Large intestine (tissue), 12 donors: ENCODE data around the gene ADAR. TPM values are rescaled to one million over a fixed set of nuclear protein-coding genes. Genes with fewer than 3 reads are reported as not detected.
"Not testable (repeated sequence)": the region's sequence is repeated elsewhere in the genome, so short reads cannot be mapped to it uniquely, and the experiment has no call there.

Experiments used
- DNase-seq, 2 donors: peaks; one replicate each; pipeline versions ENCODE4 v3.0.0 to v3.0.0-alpha.2; 2013
- H3K27ac ChIP-seq: one replicate; pipeline ENCODE4 v1.5.1; 2013; ENCODE audit warnings: low read length
- H3K27me3 ChIP-seq: 2 replicates; pipeline ENCODE4 v1.6.1; 2013; ENCODE audit warnings: low read length; ENCODE audit not compliant: control insufficient read depth, insufficient read depth
- H3K36me3 ChIP-seq: 2 replicates; pipeline ENCODE4 v1.6.1; 2013; ENCODE audit warnings: low read length; ENCODE audit not compliant: control insufficient read depth, insufficient read depth
- H3K4me1 ChIP-seq: one replicate; pipeline ENCODE4 v1.6.1; 2013; ENCODE audit warnings: low read length; ENCODE audit not compliant: control insufficient read depth, insufficient read depth
- H3K4me3 ChIP-seq: one replicate; pipeline ENCODE4 v1.5.1; 2013; ENCODE audit warnings: low read length
- H3K9me3 ChIP-seq: one replicate; pipeline ENCODE4 v1.6.1; 2013; ENCODE audit warnings: mild to moderate bottlenecking, low read depth, low read length, moderate library complexity; ENCODE audit not compliant: control insufficient read depth
- WGBS: methylation state at CpG from one replicate; pipeline ENCODE4 v1.1.5; 2013; ENCODE audit warnings: low lambda C conversion rate; ENCODE audit not compliant: insufficient coverage; 5-methylcytosine and 5-hydroxymethylcytosine counted together
- long read RNA-seq, 11 donors: transcript quantifications; one replicate each; lab custom pipeline, GENCODE V29; 2026
- polyA plus RNA-seq: library from polyadenylated mRNA; unstranded; fragments of 120-200 nt; gene quantifications from one replicate; pipeline ENCODE4 v1.2.1, GENCODE V29; 2013

The ADAR gene, protein sequence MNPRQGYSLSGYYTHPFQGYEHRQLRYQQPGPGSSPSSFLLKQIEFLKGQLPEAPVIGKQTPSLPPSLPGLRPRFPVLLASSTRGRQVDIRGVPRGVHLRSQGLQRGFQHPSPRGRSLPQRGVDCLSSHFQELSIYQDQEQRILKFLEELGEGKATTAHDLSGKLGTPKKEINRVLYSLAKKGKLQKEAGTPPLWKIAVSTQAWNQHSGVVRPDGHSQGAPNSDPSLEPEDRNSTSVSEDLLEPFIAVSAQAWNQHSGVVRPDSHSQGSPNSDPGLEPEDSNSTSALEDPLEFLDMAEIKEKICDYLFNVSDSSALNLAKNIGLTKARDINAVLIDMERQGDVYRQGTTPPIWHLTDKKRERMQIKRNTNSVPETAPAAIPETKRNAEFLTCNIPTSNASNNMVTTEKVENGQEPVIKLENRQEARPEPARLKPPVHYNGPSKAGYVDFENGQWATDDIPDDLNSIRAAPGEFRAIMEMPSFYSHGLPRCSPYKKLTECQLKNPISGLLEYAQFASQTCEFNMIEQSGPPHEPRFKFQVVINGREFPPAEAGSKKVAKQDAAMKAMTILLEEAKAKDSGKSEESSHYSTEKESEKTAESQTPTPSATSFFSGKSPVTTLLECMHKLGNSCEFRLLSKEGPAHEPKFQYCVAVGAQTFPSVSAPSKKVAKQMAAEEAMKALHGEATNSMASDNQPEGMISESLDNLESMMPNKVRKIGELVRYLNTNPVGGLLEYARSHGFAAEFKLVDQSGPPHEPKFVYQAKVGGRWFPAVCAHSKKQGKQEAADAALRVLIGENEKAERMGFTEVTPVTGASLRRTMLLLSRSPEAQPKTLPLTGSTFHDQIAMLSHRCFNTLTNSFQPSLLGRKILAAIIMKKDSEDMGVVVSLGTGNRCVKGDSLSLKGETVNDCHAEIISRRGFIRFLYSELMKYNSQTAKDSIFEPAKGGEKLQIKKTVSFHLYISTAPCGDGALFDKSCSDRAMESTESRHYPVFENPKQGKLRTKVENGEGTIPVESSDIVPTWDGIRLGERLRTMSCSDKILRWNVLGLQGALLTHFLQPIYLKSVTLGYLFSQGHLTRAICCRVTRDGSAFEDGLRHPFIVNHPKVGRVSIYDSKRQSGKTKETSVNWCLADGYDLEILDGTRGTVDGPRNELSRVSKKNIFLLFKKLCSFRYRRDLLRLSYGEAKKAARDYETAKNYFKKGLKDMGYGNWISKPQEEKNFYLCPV
- 123 TPM for polyA plus RNA-seq
- long read RNA-seq, donor 1, full-length matches to known transcripts: 5 of 12 reads
- long read RNA-seq, donor 1, partial matches to known transcripts: 7 of 12 reads
- long read RNA-seq, donor 1, other reads (novel, unspliced or antisense): 0 of 12 reads
- long read RNA-seq, donor 2, full-length matches to known transcripts: 7 of 46 reads
- long read RNA-seq, donor 2, partial matches to known transcripts: 39 of 46 reads
- long read RNA-seq, donor 2, other reads (novel, unspliced or antisense): 0 of 46 reads
- long read RNA-seq, donor 3: 0 reads
- long read RNA-seq, donor 4: 0 reads
- long read RNA-seq, donor 5, full-length matches to known transcripts: 3 of 8 reads
- long read RNA-seq, donor 5, partial matches to known transcripts: 5 of 8 reads
- long read RNA-seq, donor 5, other reads (novel, unspliced or antisense): 0 of 8 reads
- long read RNA-seq, donor 6, full-length matches to known transcripts: 6 of 44 reads
- long read RNA-seq, donor 6, partial matches to known transcripts: 38 of 44 reads
- long read RNA-seq, donor 6, other reads (novel, unspliced or antisense): 0 of 44 reads
- long read RNA-seq, donor 7, full-length matches to known transcripts: 2 of 8 reads
- long read RNA-seq, donor 7, partial matches to known transcripts: 6 of 8 reads
- long read RNA-seq, donor 7, other reads (novel, unspliced or antisense): 0 of 8 reads
- long read RNA-seq, donor 8, full-length matches to known transcripts: 3 of 32 reads
- long read RNA-seq, donor 8, partial matches to known transcripts: 29 of 32 reads
- long read RNA-seq, donor 8, other reads (novel, unspliced or antisense): 0 of 32 reads
- long read RNA-seq, donor 9, full-length matches to known transcripts: 6 of 19 reads
- long read RNA-seq, donor 9, partial matches to known transcripts: 13 of 19 reads
- long read RNA-seq, donor 9, other reads (novel, unspliced or antisense): 0 of 19 reads
- long read RNA-seq, donor 10, full-length matches to known transcripts: 8 of 35 reads
- long read RNA-seq, donor 10, partial matches to known transcripts: 27 of 35 reads
- long read RNA-seq, donor 10, other reads (novel, unspliced or antisense): 0 of 35 reads
- long read RNA-seq, donor 11, full-length matches to known transcripts: 6 of 20 reads
- long read RNA-seq, donor 11, partial matches to known transcripts: 14 of 20 reads
- long read RNA-seq, donor 11, other reads (novel, unspliced or antisense): 0 of 20 reads

DNA sequence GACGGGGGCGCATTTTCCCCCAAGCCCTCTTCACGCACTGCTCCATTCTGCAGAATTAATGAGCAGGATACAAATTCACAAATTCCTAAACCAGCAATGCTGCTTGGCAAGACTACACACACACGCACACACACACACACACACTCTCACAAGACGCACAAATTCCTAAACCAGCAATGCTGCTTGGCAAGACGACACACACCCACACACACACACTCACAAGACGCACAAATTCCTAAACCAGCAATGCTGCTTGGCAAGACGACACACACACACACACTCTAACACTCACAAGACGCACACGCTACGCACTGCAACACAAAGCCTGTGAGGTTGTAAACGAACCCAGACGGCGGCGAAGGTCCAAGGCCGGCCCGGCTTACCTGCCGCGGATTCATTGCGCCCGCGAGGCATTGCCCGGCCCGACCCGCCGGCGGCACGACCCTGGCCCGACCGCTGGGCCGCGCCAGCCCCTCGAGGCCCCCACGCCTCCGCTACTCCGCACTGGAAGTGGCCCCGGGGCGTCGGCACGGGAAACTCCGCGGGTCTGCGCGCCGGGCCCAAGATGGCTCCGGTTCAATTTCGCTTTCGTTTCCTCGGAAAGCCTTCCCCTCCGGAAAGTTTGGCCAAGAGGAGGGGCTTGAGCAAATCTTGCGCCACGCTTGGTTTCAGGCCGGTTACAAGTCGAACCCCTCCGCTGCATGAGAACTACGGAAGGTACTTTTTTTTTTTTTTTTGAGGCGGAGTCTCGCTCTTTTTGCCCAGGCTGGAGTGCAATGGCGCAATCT lies at the start of gene ADAR:
Gene ADAR (minus strand): TSS at position 578 of the 788 bp plus-strand sequence. CDS start 180 bp downstream, at position 398.
- Histone ChIP-seq H3K27me3 (no peaks in the 10 kb centered on the region), H3K9me3 (no peaks in the 10 kb centered on the region), H3K4me3 (peak within 1 kb of the TSS; percentile 87), H3K36me3 (peaks cover 4% of the 10 kb centered on the region), H3K27ac (peak within 1 kb of the TSS; percentile 98), H3K4me1 (peaks cover 23% of the 10 kb centered on the region)
- peak; percentile 94 to 98 for DNase-seq
- no CpG with 5 or more reads among the region's 59 CpGs for WGBS

DNA sequence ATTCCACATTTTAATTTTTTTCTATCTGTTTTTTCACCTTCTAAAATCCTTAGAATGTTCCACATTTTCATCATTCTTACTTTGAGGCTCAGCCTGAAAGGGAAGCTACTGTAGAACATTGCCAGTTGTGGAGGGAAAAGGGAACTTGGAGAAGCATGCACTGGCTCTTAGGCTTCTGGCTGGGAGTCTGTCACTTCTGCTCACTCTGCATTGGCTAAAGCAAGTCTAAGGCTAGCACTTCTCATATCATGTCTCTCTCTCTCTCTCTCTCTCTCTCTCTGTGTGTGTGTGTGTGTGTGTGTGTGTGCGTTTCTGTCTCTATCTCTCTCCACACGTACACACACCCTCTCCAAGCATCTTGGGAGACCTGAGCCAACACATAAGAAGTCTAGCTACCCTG lies 49.6 kb upstream of the ADAR start:
- Histone ChIP-seq H3K27ac (no peak overlapping the region), H3K27me3 (peaks cover 13% of the 10 kb centered on the region), H3K36me3 (no peaks in the 10 kb centered on the region), H3K4me3 (no peak overlapping the region), H3K4me1 (no peaks in the 10 kb centered on the region), H3K9me3 (no peaks in the 10 kb centered on the region)
- DNase-seq: no peak
- WGBS: no CpG with 5 or more reads among the region's 2 CpGs

DNA sequence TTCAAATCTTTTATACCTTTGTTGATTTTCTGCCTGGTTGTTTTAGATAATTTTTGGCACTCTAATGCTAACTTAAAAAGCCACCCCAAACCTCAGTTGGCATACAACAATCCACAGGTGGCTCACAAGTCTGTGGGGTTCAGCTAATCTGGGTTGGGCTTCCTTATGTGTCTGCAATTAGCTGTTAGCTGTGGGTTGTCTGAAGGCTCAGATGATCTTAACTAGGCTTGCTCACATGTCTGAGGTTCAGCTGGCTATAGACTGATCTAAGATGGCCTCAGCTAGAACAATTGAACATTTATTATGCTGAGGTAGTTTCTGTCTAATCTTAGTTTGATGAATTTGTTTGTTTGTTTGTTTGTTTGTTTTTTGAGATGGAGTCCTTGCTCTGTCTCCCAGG lies 44.9 kb upstream of the ADAR start:
- Histone ChIP-seq H3K27me3 (peaks cover 13% of the 10 kb centered on the region), H3K27ac (no peak overlapping the region), H3K4me3 (no peak overlapping the region), H3K9me3 (no peaks in the 10 kb centered on the region), H3K4me1 (no peaks in the 10 kb centered on the region), H3K36me3 (no peaks in the 10 kb centered on the region)
- no peak for DNase-seq

DNA sequence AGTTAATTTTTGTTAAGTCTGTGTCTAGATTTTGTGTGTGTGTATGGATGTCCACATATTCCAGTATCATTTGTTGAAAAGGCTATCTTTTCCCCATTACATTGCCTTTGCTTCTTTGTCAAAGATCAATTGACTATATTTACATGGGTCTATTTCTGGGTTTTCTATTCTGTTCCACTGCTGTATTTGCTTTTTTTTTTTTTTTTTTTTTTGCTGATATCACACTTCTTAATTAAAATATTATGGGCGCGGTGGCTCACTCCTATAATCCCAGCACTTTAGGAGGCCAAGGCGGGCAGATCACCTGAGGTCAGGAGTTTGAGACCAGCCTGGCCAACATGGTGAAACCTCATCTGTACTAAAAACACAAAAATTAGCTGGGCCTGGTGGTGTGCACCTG lies 36.7 kb upstream of the ADAR start:
- DNase-seq, H3K27me3 ChIP-seq, H3K9me3 ChIP-seq, H3K27ac ChIP-seq, H3K36me3 ChIP-seq, H3K4me3 ChIP-seq, H3K4me1 ChIP-seq: not testable (repeated sequence)
- no CpG with 5 or more reads among the region's 3 CpGs for WGBS

DNA sequence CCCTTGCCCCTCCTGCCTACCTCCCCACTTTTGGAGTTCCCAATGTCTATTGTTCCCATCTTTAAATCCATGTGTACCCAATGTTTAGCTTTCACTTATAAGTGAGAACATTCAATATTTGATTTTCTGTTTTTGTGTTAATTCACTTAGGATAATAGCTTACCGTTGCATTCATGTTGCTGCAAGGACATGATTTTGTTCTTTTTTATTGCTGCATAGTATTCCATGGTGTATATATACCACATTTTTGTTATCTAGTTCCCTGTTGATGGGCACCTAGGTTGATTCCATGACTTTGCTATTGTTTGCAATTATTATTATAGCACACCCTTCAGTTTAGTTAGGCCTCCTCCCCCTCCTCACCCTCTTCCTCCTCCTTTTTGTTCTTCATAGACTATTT lies 33.5 kb upstream of the ADAR start:
- DNase-seq: no peak
- Histone ChIP-seq H3K27me3 (no peaks in the 10 kb centered on the region), H3K4me1 (no peaks in the 10 kb centered on the region), H3K36me3 (no peaks in the 10 kb centered on the region), H3K9me3 (no peaks in the 10 kb centered on the region), H3K27ac (no peak overlapping the region), H3K4me3 (no peak overlapping the region)
- 90% methylated on average over 1 of the region's 1 CpG for WGBS

DNA sequence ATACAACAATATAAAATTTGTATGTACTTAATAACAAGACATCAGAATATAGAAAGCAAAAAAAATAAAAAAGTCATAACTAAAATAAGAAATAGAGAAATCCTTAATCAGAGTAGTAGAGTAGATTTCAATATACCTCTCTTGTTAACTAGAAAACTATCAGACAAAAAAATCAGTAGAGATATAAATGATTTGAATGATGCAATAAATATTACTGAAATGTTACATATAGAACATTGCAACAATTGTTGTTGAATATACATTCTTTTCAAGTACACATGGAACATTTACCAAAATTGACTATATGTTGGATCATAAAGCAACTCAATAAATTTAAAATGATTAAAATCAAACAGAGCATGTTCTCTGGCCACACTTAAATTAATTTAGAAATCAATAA lies 31.9 kb upstream of the ADAR start:
- Histone ChIP-seq H3K4me3 (no peak overlapping the region), H3K27me3 (peaks cover 13% of the 10 kb centered on the region), H3K36me3 (no peaks in the 10 kb centered on the region), H3K4me1 (no peaks in the 10 kb centered on the region), H3K27ac (no peak overlapping the region), H3K9me3 (no peaks in the 10 kb centered on the region)
- no peak for DNase-seq

DNA sequence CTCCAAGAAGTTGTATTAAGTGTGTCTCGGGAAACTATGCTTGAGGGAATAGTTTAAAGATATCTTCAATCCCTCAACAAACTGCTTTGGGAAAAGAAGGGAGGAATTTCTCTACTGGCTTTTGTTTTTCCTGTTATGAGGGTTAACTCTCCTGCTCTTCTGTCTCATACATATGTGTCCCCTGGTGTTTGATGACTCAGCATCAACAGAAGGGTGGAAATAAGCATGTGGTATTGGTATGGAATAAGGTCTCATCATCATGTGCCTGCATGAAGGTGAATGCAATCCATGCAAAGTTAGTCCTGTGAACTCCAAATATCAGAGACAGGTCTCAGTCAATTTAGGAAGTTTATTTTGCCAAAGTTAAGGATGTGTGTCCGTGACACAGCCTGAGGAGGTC lies 27.2 kb upstream of the ADAR start:
- no peak for DNase-seq
- H3K4me1 ChIP-seq: no peaks in the 10 kb centered on the region
- no peak overlapping the region for H3K27ac ChIP-seq
- H3K36me3 ChIP-seq: no peaks in the 10 kb centered on the region
- H3K9me3 ChIP-seq: no peaks in the 10 kb centered on the region
- H3K4me3 ChIP-seq: no peak overlapping the region
- no CpG with 5 or more reads among the region's 2 CpGs for WGBS
- H3K27me3 ChIP-seq: peaks cover 16% of the 10 kb centered on the region

DNA sequence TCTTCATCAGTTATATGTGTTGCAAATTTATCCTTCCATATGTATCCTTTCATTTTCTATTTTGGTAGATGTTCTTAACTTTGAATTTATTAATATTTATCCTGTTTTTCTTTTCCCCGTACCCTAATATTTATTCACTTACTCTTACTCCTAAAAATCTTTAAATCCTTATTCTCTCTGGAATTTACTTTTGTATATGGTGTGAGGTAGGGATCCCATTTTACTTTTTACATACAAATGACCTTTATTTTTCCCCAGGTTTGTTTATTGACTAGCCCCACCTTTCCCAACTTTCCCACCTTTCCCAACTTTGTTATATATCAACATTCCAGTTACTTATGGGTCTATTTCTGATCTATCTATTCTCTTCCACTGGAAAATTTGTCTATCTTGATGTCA lies 21.7 kb upstream of the ADAR start:
- H3K4me1 ChIP-seq: peaks cover 6% of the 10 kb centered on the region
- H3K36me3 ChIP-seq: no peaks in the 10 kb centered on the region
- no CpG with 5 or more reads among the region's 1 CpG for WGBS
- no peak overlapping the region for H3K27ac ChIP-seq
- no peak for DNase-seq
- peaks cover 3% of the 10 kb centered on the region for H3K27me3 ChIP-seq
- no peak overlapping the region for H3K4me3 ChIP-seq
- no peaks in the 10 kb centered on the region for H3K9me3 ChIP-seq
